ENCODE measurements around the gene EIF2B5.
"Not testable (repeated sequence)": the region's sequence is repeated elsewhere in the genome, so short reads cannot be mapped to it uniquely, and the experiment has no call there.

EIF2B5 gene

DNA sequence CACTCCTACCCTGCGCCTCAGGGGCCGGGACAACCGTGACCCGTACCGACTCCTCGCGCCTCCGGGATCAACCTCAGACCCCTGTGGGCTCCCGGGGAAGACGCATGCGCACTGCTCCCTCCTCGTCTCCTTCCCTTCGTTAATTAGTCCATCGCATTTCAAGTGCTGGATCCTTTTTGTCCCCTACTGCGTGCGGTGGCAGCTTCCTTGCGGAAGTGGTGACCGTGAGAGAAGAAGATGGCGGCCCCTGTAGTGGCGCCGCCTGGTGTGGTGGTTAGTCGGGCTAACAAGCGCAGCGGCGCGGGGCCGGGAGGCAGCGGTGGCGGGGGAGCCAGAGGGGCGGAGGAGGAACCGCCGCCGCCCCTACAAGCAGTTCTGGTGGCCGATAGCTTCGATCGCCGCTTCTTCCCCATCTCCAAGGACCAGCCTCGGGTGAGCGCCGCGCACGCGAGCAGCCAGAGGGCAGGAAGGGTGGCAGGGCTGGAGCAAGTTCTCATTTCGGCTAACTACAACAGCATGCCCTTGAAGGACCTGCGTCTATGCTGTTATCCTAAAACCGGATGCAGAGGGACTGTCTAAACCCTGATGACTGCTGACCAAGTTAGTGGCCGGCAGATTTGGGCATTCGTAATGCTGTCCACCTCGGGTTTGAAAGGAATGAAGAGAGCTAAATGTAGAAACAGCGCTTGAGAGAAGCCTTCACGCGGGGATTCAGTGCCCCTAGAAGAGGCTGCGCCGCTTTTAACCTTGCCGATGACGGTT, at the start of gene EIF2B5:
TSS of gene EIF2B5 (plus strand) at position 210 of the 762 bp plus-strand sequence. CDS start at position 238, 28 bp downstream.
- DNase-seq (ENCODE audit: low spot score), result peak; percentile 87

DNA sequence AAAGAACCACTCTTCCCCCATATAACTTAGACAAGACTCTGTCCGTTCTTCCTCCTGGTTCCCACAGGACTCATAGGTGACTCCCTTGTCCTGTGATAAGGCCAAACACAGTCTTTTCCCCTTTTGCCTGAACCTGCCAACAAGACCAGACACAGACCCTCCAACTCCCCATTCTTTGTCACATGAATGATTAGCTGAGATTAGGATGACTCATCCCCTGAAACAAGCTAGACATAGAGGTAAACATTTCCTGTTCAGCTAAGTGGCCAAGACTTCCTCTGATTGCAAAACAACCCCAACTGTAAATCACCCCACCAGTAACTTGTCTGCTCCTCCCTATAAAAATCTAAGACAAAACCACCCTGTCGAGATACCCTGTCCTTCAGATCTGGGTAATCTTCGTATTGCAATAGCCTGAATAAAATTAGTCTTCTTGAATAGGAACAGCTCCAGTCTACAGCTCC, 49.7 kb upstream of the EIF2B5 start:
- DNase-seq (ENCODE audit: low spot score), result no peak

DNA sequence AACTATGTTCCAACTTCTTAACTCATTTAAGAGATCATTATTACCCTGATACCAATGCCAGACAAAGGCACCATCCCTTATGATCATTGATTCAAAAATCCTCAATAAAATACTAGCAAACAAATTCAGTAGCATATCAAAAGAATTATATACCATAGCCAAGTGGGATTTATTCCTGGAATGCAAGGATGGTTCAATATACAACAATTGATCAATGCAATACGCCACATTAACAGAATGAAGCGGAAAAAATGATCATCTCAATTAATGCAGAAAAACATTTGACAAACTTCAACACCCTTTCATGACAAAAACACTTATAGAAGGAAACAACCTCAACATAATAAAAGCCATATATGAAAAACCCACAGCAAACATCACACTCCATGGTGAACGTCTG, 43.0 kb upstream of the EIF2B5 start:
- no peak for DNase-seq (ENCODE audit: low spot score)

DNA sequence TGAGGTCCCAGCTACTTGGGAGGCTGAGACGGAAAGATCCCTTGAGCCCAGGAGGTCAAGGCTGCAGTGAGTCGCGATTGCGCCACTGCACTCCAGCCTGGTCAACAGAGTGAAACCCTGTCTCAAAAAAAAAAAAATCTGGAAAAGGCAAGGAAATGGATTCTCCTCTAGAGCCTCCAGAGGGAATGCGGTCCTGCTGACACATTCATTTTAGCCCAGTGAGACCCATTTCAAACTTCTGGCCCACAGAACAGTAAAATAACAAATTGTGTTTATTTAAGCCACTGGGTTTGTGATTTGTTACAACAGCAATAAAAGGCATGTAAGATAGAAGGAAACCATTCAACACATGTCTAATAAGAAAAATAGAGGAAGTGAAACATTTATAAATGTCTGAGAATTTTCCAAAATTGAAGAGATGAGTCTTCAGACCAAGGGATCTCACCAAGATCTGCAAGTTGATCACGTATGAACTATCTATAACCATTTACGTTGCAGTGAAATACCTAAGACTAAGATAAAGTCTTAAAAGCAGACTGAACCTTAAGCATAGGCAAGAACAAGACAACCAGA, 38.3 kb upstream of the EIF2B5 start, which contains the start of gene HTR3E:
TSS of gene HTR3E (plus strand) at position 254 of the 573 bp plus-strand sequence. CDS start 466 bp downstream, outside the sequence.
- no peak for DNase-seq (ENCODE audit: low spot score)

DNA sequence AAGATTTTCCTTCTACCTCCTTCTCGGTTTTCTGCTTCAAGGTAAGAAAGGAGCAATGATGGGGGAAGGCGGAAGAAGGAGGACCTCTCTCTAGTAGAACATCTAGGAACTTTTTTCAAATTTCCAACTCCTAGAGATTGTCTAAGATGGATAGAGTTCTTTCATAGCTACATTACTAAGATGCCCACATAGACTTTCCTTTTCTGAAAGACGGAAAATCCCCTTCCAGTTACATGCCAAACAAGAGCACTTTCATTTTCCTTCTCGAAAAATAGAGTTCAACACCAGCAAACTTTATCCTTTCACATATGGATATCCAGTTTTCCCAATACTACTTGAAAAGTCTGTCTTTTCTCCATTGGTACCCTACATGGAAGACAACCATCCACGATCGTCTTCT, 37.6 kb upstream of the EIF2B5 start:
- DNase-seq (ENCODE audit: low spot score), result no peak

DNA sequence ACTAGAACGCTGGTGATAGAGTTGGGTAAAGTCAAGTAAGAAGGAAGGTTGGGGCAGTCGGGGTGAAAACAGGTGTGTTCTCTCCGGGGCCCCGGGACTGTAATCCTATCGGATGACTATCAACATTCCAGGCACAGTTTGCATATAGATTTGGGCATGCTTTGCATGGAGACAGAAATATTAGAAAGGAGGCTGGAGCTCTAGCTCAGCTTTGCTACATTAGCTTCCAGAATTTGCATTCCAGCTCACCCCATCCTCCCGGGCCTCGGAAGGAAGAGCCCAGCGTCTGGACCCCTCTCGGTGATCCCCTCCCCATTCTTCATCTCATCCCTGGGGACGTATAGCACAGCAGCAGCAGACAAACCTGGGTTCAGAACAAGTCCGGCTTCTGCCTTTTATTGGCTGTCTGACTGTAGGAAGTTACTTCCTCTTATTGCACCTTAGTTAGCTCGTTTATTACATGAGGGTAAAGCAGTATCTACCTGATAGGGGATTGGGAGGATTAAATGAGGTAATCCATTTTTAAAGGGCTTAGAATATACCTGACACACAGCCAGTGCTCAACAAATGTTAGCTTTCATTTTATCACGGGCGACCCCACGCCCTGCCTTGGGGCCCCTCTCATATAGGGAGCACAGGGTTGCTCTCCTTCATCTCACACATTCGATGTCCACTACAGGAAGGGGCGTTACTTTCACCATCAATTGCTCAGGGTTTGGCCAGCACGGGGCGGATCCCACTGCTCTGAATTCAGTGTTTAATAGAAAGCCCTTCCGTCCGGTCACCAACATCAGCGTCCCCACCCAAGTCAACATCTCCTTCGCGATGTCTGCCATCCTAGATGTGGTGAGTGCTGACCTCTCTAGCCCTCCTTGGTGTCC, 35.1 kb upstream of the EIF2B5 start:
- peak; percentile 29 for DNase-seq (ENCODE audit: low spot score)

DNA sequence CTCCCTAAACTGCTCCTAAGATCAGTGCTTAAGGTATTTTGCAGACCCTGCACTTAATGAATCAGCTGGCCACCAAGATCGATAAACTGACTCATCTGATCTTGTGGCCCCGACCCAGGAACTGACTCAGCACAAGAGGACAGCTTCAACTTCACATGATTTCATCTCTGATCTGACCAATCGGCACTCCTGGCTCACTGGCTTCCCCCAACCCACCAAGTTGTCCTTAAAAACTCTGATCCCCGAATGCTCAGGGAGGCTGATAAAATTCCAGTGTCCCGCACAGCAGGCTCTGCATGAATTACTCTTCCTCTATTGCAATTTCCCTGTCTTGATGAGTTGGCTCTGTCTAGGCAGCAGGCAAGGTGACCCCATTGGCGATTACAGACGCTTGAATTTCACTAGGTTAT, 24.8 kb upstream of the EIF2B5 start:
- DNase-seq (ENCODE audit: low spot score), result no peak

DNA sequence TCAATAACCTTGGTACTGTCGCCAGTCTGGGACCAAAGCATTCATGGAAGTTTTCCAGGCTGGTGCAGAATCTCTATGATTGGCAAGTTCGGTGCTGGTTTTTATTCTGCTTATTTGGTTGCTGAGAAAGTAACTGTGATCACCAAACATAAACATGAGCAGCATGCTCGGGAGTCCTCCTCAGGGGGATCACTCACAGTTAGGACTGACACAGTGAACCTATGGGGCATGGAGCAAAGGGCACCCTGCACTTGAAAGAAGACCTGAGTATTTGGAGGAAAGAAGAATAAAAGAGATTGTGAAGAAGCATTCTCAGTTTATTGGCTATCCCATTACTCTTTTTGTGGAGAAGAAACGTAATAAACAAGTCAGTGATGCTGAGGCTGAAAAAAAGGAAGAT, 19.1 kb upstream of the EIF2B5 start:
- no peak for DNase-seq (ENCODE audit: low spot score)

DNA sequence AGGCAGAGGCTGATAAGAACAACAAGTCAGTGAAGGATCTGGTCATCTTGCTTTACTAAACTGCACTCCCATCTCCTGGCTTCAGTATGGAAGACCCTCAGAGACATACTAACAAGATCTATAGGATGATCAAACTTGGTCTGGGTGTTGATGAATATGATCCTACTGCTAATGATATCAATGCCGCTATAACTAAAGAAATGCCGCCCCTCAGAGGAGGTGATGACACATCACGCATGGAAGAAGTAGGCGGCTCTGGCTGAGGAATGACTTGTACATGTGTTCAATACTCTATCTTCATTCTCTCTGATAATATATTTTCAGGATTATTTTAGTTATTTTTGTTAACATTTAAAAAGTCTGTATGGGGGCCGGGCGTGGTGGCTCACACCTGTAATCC, 17.5 kb upstream of the EIF2B5 start:
- DNase-seq (ENCODE audit: low spot score), result no peak

DNA sequence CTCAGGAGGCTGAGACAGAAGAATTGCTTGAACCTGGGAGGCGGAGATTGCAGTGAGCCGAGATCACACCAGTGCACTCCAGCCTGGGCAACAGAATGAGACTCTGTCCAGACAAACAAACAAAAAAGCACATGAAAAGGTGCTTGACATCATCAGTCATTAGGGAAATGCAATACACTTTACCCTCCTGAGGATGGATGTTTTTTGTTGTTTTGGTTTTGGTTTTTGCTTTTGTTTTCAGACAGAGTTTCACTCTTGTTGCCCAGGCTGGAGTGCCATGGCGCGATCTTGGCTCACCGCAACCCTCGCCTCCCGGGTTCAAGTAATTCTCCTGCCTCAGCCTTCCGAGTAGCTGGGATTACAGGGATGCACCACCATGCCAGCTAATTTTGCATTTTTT, 14.1 kb upstream of the EIF2B5 start:
- not testable (repeated sequence) for DNase-seq (ENCODE audit: low spot score)

DNA sequence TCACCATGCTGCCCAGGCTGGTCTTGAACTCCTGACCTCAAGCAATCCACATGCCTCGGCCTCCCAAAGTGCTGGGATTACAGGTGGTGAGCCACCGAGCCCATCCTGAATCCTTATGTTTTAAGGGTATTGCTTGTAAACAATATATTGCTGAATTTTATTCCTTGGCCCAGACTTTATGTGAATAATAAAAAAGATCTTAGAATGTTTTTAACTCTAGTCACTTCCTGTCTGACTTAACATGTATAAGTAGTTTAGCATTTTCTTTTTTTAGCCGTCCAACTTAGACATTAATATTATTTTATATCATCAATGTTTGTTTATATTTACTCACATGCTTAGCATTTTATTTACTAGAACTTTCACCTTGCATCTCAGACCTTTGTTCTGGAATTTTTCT, 9.2 kb upstream of the EIF2B5 start:
- DNase-seq (ENCODE audit: low spot score), result no peak

DNA sequence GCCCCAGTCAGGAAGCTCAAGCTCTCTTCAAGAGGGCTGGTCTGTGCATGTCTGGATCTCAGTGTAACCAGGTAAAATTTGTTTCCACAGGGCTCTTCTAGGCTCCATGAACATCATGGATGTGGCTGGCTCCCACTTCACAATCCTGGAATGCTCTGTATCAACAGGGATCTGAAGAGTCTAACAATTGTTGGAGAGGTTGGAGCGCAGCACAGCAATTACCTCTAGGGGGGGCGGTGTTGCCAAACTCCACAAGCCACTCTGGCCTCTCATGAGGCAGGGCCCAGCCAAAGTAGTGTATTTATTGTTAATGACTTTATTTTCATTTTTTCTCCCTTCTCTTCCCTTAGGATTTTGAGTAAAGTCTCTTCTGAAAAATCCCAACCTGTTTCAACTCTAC, 6.1 kb upstream of the EIF2B5 start:
- peak; percentile 60 for DNase-seq (ENCODE audit: low spot score)

DNA sequence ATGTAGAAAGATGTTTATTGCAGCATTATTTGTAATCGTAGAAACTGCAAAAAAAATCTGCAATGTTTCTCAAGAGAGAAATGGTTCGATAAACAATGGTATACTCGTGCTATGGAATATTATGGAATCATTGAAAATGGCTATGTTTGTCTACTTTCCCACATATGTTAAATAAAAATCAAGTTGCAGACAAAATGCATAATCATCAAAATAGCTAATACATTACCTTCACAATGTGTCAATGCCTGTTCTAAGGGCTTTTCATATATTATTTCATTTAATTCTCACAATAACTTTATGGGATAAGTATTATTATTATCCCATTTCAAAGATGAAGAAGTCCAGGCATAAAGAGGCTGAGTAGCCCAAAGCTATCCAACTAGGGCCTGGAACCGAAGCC, 2.2 kb upstream of the EIF2B5 start:
- DNase-seq (ENCODE audit: low spot score), result no peak

DNA sequence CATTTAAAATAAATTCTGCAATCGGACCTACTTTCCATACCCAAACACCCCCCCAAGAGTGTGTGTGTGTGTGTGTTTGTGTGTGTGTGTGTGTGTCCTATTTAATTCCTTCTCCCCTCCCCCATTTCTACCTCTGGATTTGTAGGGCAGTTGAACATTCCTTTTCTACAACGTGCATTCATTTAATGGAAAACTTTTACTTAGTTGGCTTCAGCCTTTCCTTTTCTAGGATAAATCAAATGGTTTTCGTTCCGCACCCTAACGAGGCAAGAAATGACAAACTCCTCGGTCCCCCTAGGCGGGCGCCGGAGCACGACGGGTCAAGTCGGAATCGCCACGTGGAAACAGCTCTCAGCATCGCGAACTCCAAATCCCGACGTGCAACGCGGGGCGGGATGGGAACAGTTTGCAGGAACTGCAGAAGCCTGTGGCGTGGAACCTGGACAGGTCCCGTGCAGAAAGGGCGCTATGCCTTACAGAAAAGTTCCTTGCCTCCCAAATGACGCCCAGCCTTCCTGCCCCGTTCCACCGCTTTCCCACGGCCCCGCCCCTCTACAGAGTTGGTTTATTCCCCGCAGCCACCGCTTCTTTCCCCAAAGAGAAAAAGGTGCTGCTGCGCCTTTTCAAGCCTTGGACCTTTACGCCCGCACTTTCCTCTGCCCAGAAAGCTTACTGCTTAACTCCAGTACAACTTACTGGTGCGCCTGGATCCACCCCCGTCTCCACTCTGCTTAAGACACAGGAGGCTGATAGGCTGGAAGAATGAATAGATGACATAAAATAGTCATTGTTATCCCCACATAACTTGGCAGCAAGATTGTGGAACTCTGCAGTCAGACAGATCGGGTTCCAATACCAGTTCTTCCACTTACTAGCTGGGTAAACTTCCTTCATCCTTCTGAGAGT, 1.1 kb upstream of the EIF2B5 start:
- DNase-seq (ENCODE audit: low spot score), result peak; percentile 79

DNA sequence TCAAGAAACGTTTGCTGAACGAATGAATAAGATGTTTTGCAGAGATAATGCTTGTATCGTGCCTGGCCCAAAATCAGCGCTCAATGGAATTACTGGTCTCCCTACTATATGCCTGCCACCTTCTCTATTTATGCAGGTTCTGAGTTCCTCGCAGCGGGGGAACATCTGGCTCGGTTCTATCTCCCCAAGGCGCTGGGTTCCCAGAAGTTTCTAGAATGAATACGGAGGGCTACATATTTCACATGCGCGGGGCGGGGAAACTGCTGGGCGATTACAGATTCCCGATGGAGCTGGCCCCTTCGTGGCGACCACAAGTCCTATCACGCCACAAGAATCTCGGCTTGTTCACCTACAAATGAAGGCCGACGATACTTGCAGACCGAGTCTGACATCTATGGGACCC, 411 bp upstream of the EIF2B5 start:
- DNase-seq (ENCODE audit: low spot score), result no peak

DNA sequence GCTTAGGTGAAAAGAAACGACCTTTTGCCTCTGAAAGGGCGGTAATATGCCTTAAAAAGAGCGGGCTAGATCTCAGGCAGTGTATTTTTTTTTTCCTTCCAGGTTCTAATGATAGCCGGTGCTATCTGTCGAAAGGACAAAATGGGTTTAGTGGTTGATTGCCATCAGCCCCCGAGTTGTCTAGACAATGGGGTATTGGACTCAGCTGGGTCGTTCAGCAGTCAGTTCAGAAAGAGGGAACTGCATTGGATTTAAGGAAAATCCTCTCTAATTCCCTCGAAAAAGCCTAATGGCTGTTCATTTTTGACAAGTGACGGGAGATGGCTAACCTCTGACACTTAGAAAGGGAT, 728 bp downstream of the EIF2B5 start:
- no peak for DNase-seq (ENCODE audit: low spot score)

DNA sequence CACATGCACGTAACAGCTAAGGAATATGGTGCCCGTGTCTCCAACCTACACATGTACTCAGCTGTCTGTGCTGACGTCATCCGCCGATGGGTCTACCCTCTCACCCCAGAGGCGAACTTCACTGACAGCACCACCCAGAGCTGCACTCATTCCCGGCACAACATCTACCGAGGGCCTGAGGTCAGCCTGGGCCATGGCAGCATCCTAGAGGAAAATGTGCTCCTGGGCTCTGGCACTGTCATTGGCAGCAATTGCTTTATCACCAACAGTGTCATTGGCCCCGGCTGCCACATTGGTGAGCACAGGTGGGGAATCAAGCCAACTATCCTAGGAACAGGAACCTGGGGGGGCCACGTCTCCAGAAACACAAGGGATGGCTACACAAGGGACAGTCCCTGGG, 5.3 kb downstream of the EIF2B5 start:
- no peak for DNase-seq (ENCODE audit: low spot score)

DNA sequence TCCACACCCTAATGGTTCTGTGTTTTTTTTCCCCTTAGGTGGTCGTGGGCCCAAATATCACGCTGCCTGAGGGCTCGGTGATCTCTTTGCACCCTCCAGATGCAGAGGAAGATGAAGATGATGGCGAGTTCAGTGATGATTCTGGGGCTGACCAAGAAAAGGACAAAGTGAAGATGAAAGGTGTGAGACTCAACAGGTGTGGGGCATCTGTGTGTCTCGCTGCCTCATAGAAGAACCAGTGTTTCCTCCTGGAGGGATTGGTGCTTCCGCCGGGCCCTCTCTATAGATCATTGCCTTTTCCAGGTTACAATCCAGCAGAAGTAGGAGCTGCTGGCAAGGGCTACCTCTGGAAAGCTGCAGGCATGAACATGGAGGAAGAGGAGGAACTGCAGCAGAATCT, 7.0 kb downstream of the EIF2B5 start:
- no peak for DNase-seq (ENCODE audit: low spot score)

DNA sequence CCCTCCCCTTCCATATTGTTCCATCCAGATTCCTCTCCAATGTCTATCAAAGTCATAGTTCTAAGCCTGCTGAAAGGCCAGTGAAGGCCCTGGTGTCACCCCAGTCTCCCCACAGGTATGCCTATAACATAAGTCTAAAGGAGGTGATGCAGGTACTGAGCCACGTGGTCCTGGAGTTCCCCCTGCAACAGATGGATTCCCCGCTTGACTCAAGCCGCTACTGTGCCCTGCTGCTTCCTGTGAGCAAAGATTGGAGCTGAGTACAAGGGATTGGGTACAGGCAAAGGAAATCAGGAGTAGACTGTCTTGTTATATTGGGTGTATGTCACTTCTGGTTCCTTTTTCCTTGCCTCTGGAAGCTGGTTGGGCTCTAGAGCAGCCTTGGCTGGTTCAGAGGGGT, 8.2 kb downstream of the EIF2B5 start:
- DNase-seq (ENCODE audit: low spot score), result no peak

DNA sequence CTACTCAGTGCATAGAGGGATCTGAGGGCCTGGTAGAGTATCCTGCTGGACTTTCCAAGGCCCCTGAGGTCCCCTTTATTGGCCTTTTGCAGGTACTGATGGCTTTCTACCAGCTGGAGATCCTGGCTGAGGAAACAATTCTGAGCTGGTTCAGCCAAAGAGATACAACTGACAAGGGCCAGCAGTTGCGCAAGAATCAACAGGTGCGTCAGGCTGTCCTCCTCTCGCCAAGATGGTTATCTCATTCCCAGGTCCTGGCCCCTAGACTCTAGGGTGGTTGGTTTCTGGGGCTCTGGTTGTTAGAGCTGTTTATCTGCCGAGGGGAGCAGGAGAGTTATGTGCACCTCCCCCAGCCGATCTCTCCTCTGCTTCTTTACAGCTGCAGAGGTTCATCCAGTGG, 9.3 kb downstream of the EIF2B5 start:
- no peak for DNase-seq (ENCODE audit: low spot score)

DNA sequence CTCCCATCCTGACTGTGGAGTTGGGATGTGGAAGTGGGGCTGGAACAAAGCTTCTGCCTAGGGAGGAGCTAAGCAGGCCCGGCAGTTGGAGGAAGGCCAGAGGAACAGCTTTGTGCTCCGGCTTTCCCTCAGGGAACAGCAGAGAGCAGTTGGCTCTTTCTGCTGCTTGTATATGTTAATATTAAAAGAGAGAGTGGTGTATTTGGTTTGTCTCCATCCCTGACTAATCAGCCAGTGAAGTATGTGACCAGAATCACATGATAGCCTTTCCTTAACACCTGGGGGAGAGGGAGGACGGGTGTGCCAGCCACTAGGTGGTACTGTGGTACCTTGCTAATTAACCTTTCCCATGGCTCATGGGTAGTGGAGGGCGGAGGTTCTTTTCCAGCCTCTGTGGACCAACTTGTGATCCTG, 10.0 kb downstream of the EIF2B5 start:
- DNase-seq (ENCODE audit: low spot score), result peak; percentile 76

Measured in iPS-NIHi11 (cell line).